H1 (cell line): ENCODE data around the gene L3HYPDH. TPM values are rescaled to one million over a fixed set of nuclear protein-coding genes. Genes with fewer than 3 reads are reported as not detected.

ENCODE experiments used
- CTCF ChIA-PET: fragments of 300-600 bp; sonication (Branson Sonifier 250); formaldehyde crosslinking; loops from one replicate; lab custom pipeline; 2021; ENCODE audit not compliant: partially characterized antibody; lab: Charles Lee
- POLR2A ChIA-PET: fragments of 300-600 bp; sonication (Branson Sonifier 250); formaldehyde crosslinking; loops from one replicate; lab custom pipeline; 2021; ENCODE audit warnings: inconsistent platforms; ENCODE audit not compliant: partially characterized antibody; lab: Charles Lee
- DNase-seq, 2 experiments: peaks; one replicate each; pipeline versions ENCODE4 v3.0.0 to v3.0.0-alpha.2; 2010 to 2022; ENCODE audit warnings: low spot score in 2 of 2, low read depth in 1 of 2, mixed read lengths in 1 of 2
- FAIRE-seq: peaks from 2 replicates; lab custom pipeline; 2011; peaks lifted over from hg19 to GRCh38; lab: Jason Lieb, UNC
- H2AFZ ChIP-seq: 2 replicates; pipeline ENCODE4 v1.8.1; 2012; ENCODE audit warnings: low read length, inconsistent platforms
- H2AK5ac ChIP-seq: 2 replicates; pipeline ENCODE4 v1.6.1; 2013; ENCODE audit warnings: low read depth, low read length
- H2BK120ac ChIP-seq: replicated peaks from 2 replicates; pipeline ENCODE3; 2013; ENCODE audit warnings: low read depth, low read length, inconsistent platforms
- H2BK12ac ChIP-seq: 2 replicates; pipeline ENCODE4 v1.6.1; 2013; ENCODE audit warnings: low read depth, low read length
- H2BK15ac ChIP-seq: 2 replicates; pipeline ENCODE4 v1.6.1; 2013; ENCODE audit warnings: low read length
- H2BK20ac ChIP-seq: 2 replicates; pipeline ENCODE4 v1.6.1; 2013; ENCODE audit warnings: low read length
- H2BK5ac ChIP-seq: 2 replicates; pipeline ENCODE4 v1.6.1; 2013; ENCODE audit warnings: low read depth, low read length
- H3K14ac ChIP-seq: 2 replicates; pipeline ENCODE4 v1.6.1; 2013; ENCODE audit warnings: inconsistent platforms; ENCODE audit not compliant: insufficient read length
- H3K18ac ChIP-seq: 2 replicates; pipeline ENCODE4 v1.6.1; 2013; ENCODE audit warnings: low read length; ENCODE audit errors: extremely low read depth
- H3K23ac ChIP-seq: 2 replicates; pipeline ENCODE4 v1.6.1; 2013; ENCODE audit warnings: inconsistent platforms; ENCODE audit not compliant: insufficient read length
- H3K23me2 ChIP-seq: 2 replicates; pipeline ENCODE4 v1.6.1; 2013; ENCODE audit warnings: low read depth, low read length
- H3K27ac ChIP-seq: 2 replicates; pipeline ENCODE4 v1.6.1; 2011; ENCODE audit warnings: low read depth, low read length, inconsistent platforms
- H3K27me3 ChIP-seq, 4 experiments: replicated peaks in 1 of 4; 1 replicate in 1 of 4; 2 replicates in 3 of 4; pipeline versions ENCODE4 v1.6.1 to v1.8.1; 2011 to 2013; ENCODE audit warnings: low read length in 3 of 4, mild to moderate bottlenecking in 3 of 4, inconsistent platforms in 2 of 4, mixed read lengths in 2 of 4, moderate library complexity in 1 of 4; ENCODE audit not compliant: control insufficient read depth in 3 of 4, insufficient read depth in 3 of 4; ENCODE audit errors: extremely low read depth in 1 of 4
- H3K36me3 ChIP-seq, 4 experiments: 2 replicates each; pipeline versions ENCODE4 v1.6.1 to v1.8.1; 2011 to 2013; ENCODE audit warnings: mild to moderate bottlenecking in 4 of 4, low read length in 3 of 4, moderate library complexity in 2 of 4, control low read depth in 1 of 4, inconsistent platforms in 1 of 4; ENCODE audit not compliant: insufficient read depth in 4 of 4, control insufficient read depth in 2 of 4
- H3K4ac ChIP-seq: replicated peaks from 2 replicates; pipeline ENCODE3; 2013; ENCODE audit warnings: low read length, low read depth, mixed read lengths, inconsistent platforms; ENCODE audit not compliant: insufficient read length
- H3K4me1 ChIP-seq, 4 experiments: replicated peaks in 1 of 4; 1 replicate in 1 of 4; 2 replicates in 3 of 4; pipeline versions ENCODE4 v1.6.1 to v1.8.1; 2011 to 2013; ENCODE audit warnings: low read length in 3 of 4, inconsistent platforms in 2 of 4, mixed read lengths in 1 of 4; ENCODE audit not compliant: insufficient read depth in 4 of 4, control insufficient read depth in 3 of 4
- H3K4me2 ChIP-seq, 2 experiments: 2 replicates each; pipeline versions ENCODE4 v1.6.1 to v1.8.1; 2011 to 2013; ENCODE audit warnings: low read depth in 2 of 2, low read length in 2 of 2, control low read depth in 1 of 2, inconsistent platforms in 1 of 2, mild to moderate bottlenecking in 1 of 2; ENCODE audit not compliant: insufficient read depth in 1 of 2
- H3K4me3 ChIP-seq, 4 experiments: fragments of 200-600, 300-600 bp in 1 of 4; sonication (generic), shearing (Covaris generic), sonication (Bioruptor Twin) in 1 of 4; 2 replicates each; pipeline versions ENCODE4 v1.5.1 to v1.8.1; 2011 to 2016; ENCODE audit warnings: low read length in 4 of 4, low read depth in 3 of 4, control low read depth in 2 of 4, inconsistent platforms in 2 of 4, mild to moderate bottlenecking in 2 of 4, mixed read lengths in 1 of 4, moderate library complexity in 1 of 4; ENCODE audit not compliant: insufficient read depth in 2 of 4; ENCODE audit errors: extremely low read depth in 1 of 4
- H3K56ac ChIP-seq: replicated peaks from 2 replicates; pipeline ENCODE3; 2013; ENCODE audit warnings: low read depth, mild to moderate bottlenecking, mixed read lengths, low read length, inconsistent platforms; ENCODE audit not compliant: insufficient read length
- H3K79me1 ChIP-seq: 2 replicates; pipeline ENCODE4 v1.6.1; 2013; ENCODE audit warnings: low read depth, low read length, control low read depth
- H3K79me2 ChIP-seq, 2 experiments: 2 replicates each; pipeline versions ENCODE4 v1.6.1 to v1.8.1; 2012 to 2013; ENCODE audit warnings: low read length in 2 of 2, mild to moderate bottlenecking in 2 of 2, inconsistent platforms in 1 of 2; ENCODE audit not compliant: insufficient read depth in 2 of 2, control insufficient read depth in 1 of 2
- H3K9ac ChIP-seq, 4 experiments: replicated peaks in 1 of 4; 1 replicate in 1 of 4; 2 replicates in 3 of 4; pipeline versions ENCODE4 v1.6.1 to v1.8.1; 2011 to 2013; ENCODE audit warnings: low read depth in 3 of 4, low read length in 3 of 4, control low read depth in 2 of 4, mild to moderate bottlenecking in 2 of 4, moderate library complexity in 2 of 4, inconsistent platforms in 1 of 4; ENCODE audit errors: extremely low read depth in 1 of 4
- H3K9me3 ChIP-seq, 2 experiments: 2 replicates each; pipeline versions ENCODE4 v1.6.1 to v1.8.1; 2012 to 2013; ENCODE audit warnings: mild to moderate bottlenecking in 2 of 2, moderate library complexity in 2 of 2, control low read depth in 1 of 2, inconsistent platforms in 1 of 2, low read depth in 1 of 2, low read length in 1 of 2, mixed read lengths in 1 of 2; ENCODE audit not compliant: insufficient read depth in 2 of 2
- H4K20me1 ChIP-seq, 2 experiments: replicated peaks in 1 of 2; 2 replicates each; pipeline versions ENCODE3 to v1.8.1; 2011 to 2013; ENCODE audit warnings: inconsistent platforms in 2 of 2, low read length in 2 of 2, mild to moderate bottlenecking in 1 of 2; ENCODE audit not compliant: insufficient read depth in 2 of 2, control insufficient read depth in 1 of 2
- H4K5ac ChIP-seq: 2 replicates; pipeline ENCODE4 v1.6.1; 2013; ENCODE audit warnings: low read length, low read depth, mixed read lengths, inconsistent platforms; ENCODE audit not compliant: insufficient read length
- H4K8ac ChIP-seq: 2 replicates; pipeline ENCODE4 v1.8.0; 2013; ENCODE audit warnings: mild to moderate bottlenecking, moderate library complexity, low read length, inconsistent platforms; ENCODE audit not compliant: insufficient read depth; ENCODE audit errors: extremely low read depth
- H4K91ac ChIP-seq: replicated peaks from 2 replicates; pipeline ENCODE3; 2013; ENCODE audit warnings: low read length, mixed read lengths, inconsistent platforms; ENCODE audit not compliant: insufficient read length
- ATF2 ChIP-seq: IDR thresholded peaks from 2 replicates; pipeline ENCODE4 v1.6.1; 2012; ENCODE audit warnings: low read length, inconsistent platforms
- WGBS, 2 experiments: shearing (Covaris generic) in 1 of 2; methylation state at CpG; one replicate each; pipeline versions ENCODE4 v1.1.6 to v1.1.7; 2013 to 2015; ENCODE audit warnings: low lambda C conversion rate in 2 of 2, mixed read lengths in 2 of 2, inconsistent platforms in 1 of 2, low coverage in 1 of 2, missing lambda C conversion rate in 1 of 2; ENCODE audit not compliant: insufficient replicate concordance in 2 of 2, insufficient coverage in 1 of 2, insufficient read length in 1 of 2; ENCODE audit errors: extremely low coverage in 1 of 2, missing lambda C conversion rate in 1 of 2; 5-methylcytosine and 5-hydroxymethylcytosine counted together
- polyA plus RNA-seq, 7 experiments: library from polyadenylated mRNA; depleted of rRNA in 3 of 7; stranded (reverse) in 5 of 7; unstranded in 2 of 7; fragments of >200 nt in 5 of 7; fragments of 200-250 nt in 2 of 7; gene quantifications; 1 replicate in 5 of 7; 2 replicates in 1 of 7; 4 replicates in 1 of 7; pipeline versions ENCODE4 v1.2.1 to v1.2.3, GENCODE V29; 2011 to 2013; ENCODE audit warnings: missing spikeins in 2 of 7, mixed read lengths in 2 of 7
- total RNA-seq: library from RNA; stranded (reverse); fragmentation: NEBNext Ultra II Directional; extraction: Animal tissue kit (Norgen Biotek cat#: 25700); gene quantifications from 2 replicates; pipeline ENCODE4 v1.2.1, GENCODE V29; 2021

The L3HYPDH gene
- total and polyA plus RNA-seq, 2 of the 8 experiments (the other 6 are each of a cell fraction or from before 2014, with no cell fraction given): 11.2 to 15.8 TPM

- no peak overlapping the region for H3K56ac ChIP-seq
- H3K36me3 ChIP-seq: no peaks in the 10 kb centered on the region
- no peak overlapping the region for H3K9ac ChIP-seq
- WGBS, 2 experiments: 91% methylated on average over 13 of the region's 13 CpGs; no CpG with 5 or more reads in 1 of the 2 experiments
- no peak overlapping the region for H3K4ac ChIP-seq
- no peak overlapping the region for H3K23ac ChIP-seq
- H3K14ac ChIP-seq: no peak overlapping the region
- POLR2A ChIA-PET: no interaction called here
- no peak overlapping the region for H2BK12ac ChIP-seq
- H3K9me3 ChIP-seq: no peaks in the 10 kb centered on the region
- no peaks in the 10 kb centered on the region for H3K23me2 ChIP-seq
- no peak overlapping the region for H3K18ac ChIP-seq
- H2AK5ac ChIP-seq: no peak overlapping the region
- H4K5ac ChIP-seq: no peak overlapping the region
- H2BK5ac ChIP-seq: no peak overlapping the region
- no peaks in the 10 kb centered on the region for H3K79me2 ChIP-seq
- no peak overlapping the region for H4K91ac ChIP-seq
- no peak overlapping the region for H3K27ac ChIP-seq
- CTCF ChIA-PET: interaction anchor here (0.5 to 2.8 kb wide), 14 partner anchors 9 to 394 kb away, joined by 3 to 10 read pairs (median 4); no protein-coding TSS in a partner anchor
- no peaks in the 10 kb centered on the region for H3K79me1 ChIP-seq
- H2BK15ac ChIP-seq: no peak overlapping the region
- no peak overlapping the region for H3K4me3 ChIP-seq
- FAIRE-seq: no peak
- H3K4me2 ChIP-seq: no peak overlapping the region
- no peaks in the 10 kb centered on the region for H4K20me1 ChIP-seq
- H2AFZ ChIP-seq: no peak overlapping the region
- H2BK120ac ChIP-seq: no peak overlapping the region
- no peak for TF ChIP-seq ATF2
- DNase-seq: no peak
- no peaks in the 10 kb centered on the region for H3K4me1 ChIP-seq
- no peak overlapping the region for H4K8ac ChIP-seq
- no peaks in the 10 kb centered on the region for H3K27me3 ChIP-seq
- H2BK20ac ChIP-seq: no peak overlapping the region
Measured at GRCh38 chr14:59427653-59428580, 56.3 kb downstream of the L3HYPDH start.
